ENCODE data around the gene RTEL1.
"Not testable (repeated sequence)": the region's sequence is repeated elsewhere in the genome, so short reads cannot be mapped to it uniquely, and the experiment has no call there.

The RTEL1 gene

GRCh38 chr20:63661959-63662812, 4.1 kb downstream of the RTEL1 start:
- Mint-ChIP-seq H3K4me3 (no peak overlapping the region), H3K4me1 (peaks cover 24% of the 10 kb centered on the region)
- CTCF ChIA-PET = no interaction called here

GRCh38 chr20:63662813-63663189, 4.7 kb downstream of the RTEL1 start:
- no peak for DNase-seq
- peaks cover 6% of the 10 kb centered on the region for H3K36me3 Mint-ChIP-seq
- H3K27ac Mint-ChIP-seq = no peak overlapping the region
- H3K4me1 Mint-ChIP-seq = peaks cover 21% of the 10 kb centered on the region
- peaks cover 5% of the 10 kb centered on the region for H3K27me3 Mint-ChIP-seq
- H3K4me3 Mint-ChIP-seq = no peak overlapping the region
- CTCF ChIA-PET = no interaction called here
- H3K9me3 Mint-ChIP-seq = no peaks in the 10 kb centered on the region

More at GRCh38 chr20:63661959-63662812, 4.1 kb downstream of the RTEL1 start:
- Mint-ChIP-seq H3K27me3 (peaks cover 6% of the 10 kb centered on the region), H3K36me3 (peaks cover 6% of the 10 kb centered on the region), H3K9me3 (no peaks in the 10 kb centered on the region), H3K27ac (no peak overlapping the region)
- no peak for DNase-seq

- Mint-ChIP-seq H3K4me1 (peaks cover 16% of the 10 kb centered on the region), H3K27ac (no peak overlapping the region), H3K27me3 (no peaks in the 10 kb centered on the region), H3K4me3 (no peak overlapping the region), H3K9me3 (no peaks in the 10 kb centered on the region), H3K36me3 (peaks cover 11% of the 10 kb centered on the region)
- CTCF ChIA-PET = no interaction called here
- no peak for DNase-seq
Measured at GRCh38 chr20:63663332-63664066, 5.4 kb downstream of the RTEL1 start.

GRCh38 chr20:63664143-63664851, 6.2 kb downstream of the RTEL1 start:
- Mint-ChIP-seq H3K4me1 (peaks cover 8% of the 10 kb centered on the region), H3K9me3 (no peaks in the 10 kb centered on the region), H3K36me3 (peaks cover 16% of the 10 kb centered on the region), H3K27ac (no peak overlapping the region), H3K27me3 (no peaks in the 10 kb centered on the region), H3K4me3 (no peak overlapping the region)
- no peak for DNase-seq
- CTCF ChIA-PET = no interaction called here

- peaks cover under 1% of the 10 kb centered on the region for H3K4me1 Mint-ChIP-seq
- H3K27me3 Mint-ChIP-seq = no peaks in the 10 kb centered on the region
- no peak overlapping the region for H3K4me3 Mint-ChIP-seq
- H3K36me3 Mint-ChIP-seq = peaks cover 17% of the 10 kb centered on the region
- H3K27ac Mint-ChIP-seq = no peak overlapping the region
- no peaks in the 10 kb centered on the region for H3K9me3 Mint-ChIP-seq
- CTCF ChIA-PET = no interaction called here
- no peak for DNase-seq
Measured at GRCh38 chr20:63664861-63665594, 6.9 kb downstream of the RTEL1 start.

GRCh38 chr20:63665708-63666107, 7.6 kb downstream of the RTEL1 start:
- peaks cover 17% of the 10 kb centered on the region for H3K36me3 Mint-ChIP-seq
- H3K4me1 Mint-ChIP-seq = no peaks in the 10 kb centered on the region
- no peak overlapping the region for H3K4me3 Mint-ChIP-seq
- no peaks in the 10 kb centered on the region for H3K27me3 Mint-ChIP-seq
- CTCF ChIA-PET = no interaction called here
- no peaks in the 10 kb centered on the region for H3K9me3 Mint-ChIP-seq
- DNase-seq = no peak
- H3K27ac Mint-ChIP-seq = no peak overlapping the region

GRCh38 chr20:63667858-63668257, 9.7 kb downstream of the RTEL1 start:
- H3K36me3 Mint-ChIP-seq = peaks cover 16% of the 10 kb centered on the region
- no peak overlapping the region for H3K27ac Mint-ChIP-seq
- H3K4me3 Mint-ChIP-seq = no peak overlapping the region
- no peak for DNase-seq
- CTCF ChIA-PET = interaction anchor here (1.2 kb wide), 1 partner anchor 10 kb away, joined by 4 read pairs; the partner anchor contains the start of gene RTEL1
- no peaks in the 10 kb centered on the region for H3K4me1 Mint-ChIP-seq
- no peaks in the 10 kb centered on the region for H3K9me3 Mint-ChIP-seq
- no peaks in the 10 kb centered on the region for H3K27me3 Mint-ChIP-seq

- H3K27me3 Mint-ChIP-seq = no peaks in the 10 kb centered on the region
- H3K27ac Mint-ChIP-seq = no peak overlapping the region
- peaks cover 16% of the 10 kb centered on the region for H3K36me3 Mint-ChIP-seq
- CTCF ChIA-PET = interaction anchor here (1.2 kb wide), 1 partner anchor 10 kb away, joined by 4 read pairs; the partner anchor contains the start of gene RTEL1
- DNase-seq = no peak
- H3K4me1 Mint-ChIP-seq = no peaks in the 10 kb centered on the region
- no peak overlapping the region for H3K4me3 Mint-ChIP-seq
- no peaks in the 10 kb centered on the region for H3K9me3 Mint-ChIP-seq
Measured at GRCh38 chr20:63668351-63668750, 10.2 kb downstream of the RTEL1 start.

GRCh38 chr20:63671695-63672094, 13.6 kb downstream of the RTEL1 start:
- H3K4me3 Mint-ChIP-seq, H3K27me3 Mint-ChIP-seq, H3K27ac Mint-ChIP-seq, DNase-seq, H3K4me1 Mint-ChIP-seq, CTCF ChIA-PET, H3K9me3 Mint-ChIP-seq: not testable (repeated sequence)
- H3K36me3 Mint-ChIP-seq = peaks cover 20% of the 10 kb centered on the region

- Mint-ChIP-seq H3K36me3 (peaks cover 23% of the 10 kb centered on the region), H3K27ac (peak overlapping the region; percentile 24), H3K9me3 (no peaks in the 10 kb centered on the region), H3K27me3 (no peaks in the 10 kb centered on the region), H3K4me3 (no peak overlapping the region), H3K4me1 (no peaks in the 10 kb centered on the region)
- CTCF ChIA-PET = no interaction called here
- no peak for DNase-seq
Measured at GRCh38 chr20:63672666-63673065, 14.6 kb downstream of the RTEL1 start.

- CTCF ChIA-PET = no interaction called here
- no peaks in the 10 kb centered on the region for H3K9me3 Mint-ChIP-seq
- no peaks in the 10 kb centered on the region for H3K4me1 Mint-ChIP-seq
- H3K36me3 Mint-ChIP-seq = peaks cover 17% of the 10 kb centered on the region
- H3K4me3 Mint-ChIP-seq = no peak overlapping the region
- H3K27ac Mint-ChIP-seq = no peak overlapping the region
- H3K27me3 Mint-ChIP-seq = no peaks in the 10 kb centered on the region
- no peak for DNase-seq
Measured at GRCh38 chr20:63673951-63674350, 15.8 kb downstream of the RTEL1 start.

GRCh38 chr20:63675681-63676368, 17.7 kb downstream of the RTEL1 start:
- CTCF ChIA-PET = no interaction called here

GRCh38 chr20:63678071-63678470, 20.0 kb downstream of the RTEL1 start:
- Mint-ChIP-seq H3K4me1 (no peaks in the 10 kb centered on the region), H3K4me3 (no peak overlapping the region), H3K36me3 (peaks cover 10% of the 10 kb centered on the region), H3K27me3 (no peaks in the 10 kb centered on the region), H3K27ac (no peak overlapping the region), H3K9me3 (no peaks in the 10 kb centered on the region)
- DNase-seq = no peak
- CTCF ChIA-PET = no interaction called here

More at GRCh38 chr20:63675681-63676368, 17.7 kb downstream of the RTEL1 start:
- DNase-seq = no peak
- Mint-ChIP-seq H3K4me1 (no peaks in the 10 kb centered on the region), H3K4me3 (no peak overlapping the region), H3K27ac (peak overlapping the region; percentile 19), H3K9me3 (no peaks in the 10 kb centered on the region), H3K36me3 (peaks cover 12% of the 10 kb centered on the region), H3K27me3 (no peaks in the 10 kb centered on the region)
